ENCODE data around the gene SSBP3. TPM values are rescaled to one million over a fixed set of nuclear protein-coding genes. Genes with fewer than 3 reads are reported as not detected.

SSBP3 gene
- total and polyA plus RNA-seq, 2 experiments from 2014 or later, result 47.4 to 68.6 TPM

GRCh38 chr1:54272134-54272533, 134.1 kb downstream of the SSBP3 start:
- Histone ChIP-seq H3K27me3 (ENCODE audit: insufficient read depth) (no peaks in the 10 kb centered on the region), H4K20me1 (replicated peaks; ENCODE audit: insufficient read depth) (peaks cover 31% of the 10 kb centered on the region), H3K36me3 (ENCODE audit: insufficient read depth) (no peaks in the 10 kb centered on the region; the same call in 1 of the 2 replicates), H3K9me2 (ENCODE audit: insufficient read depth) (no peaks in the 10 kb centered on the region), H3K79me2 (replicated peaks; ENCODE audit: insufficient read depth) (peaks cover 86% of the 10 kb centered on the region), H3K4me1 (ENCODE audit: insufficient read depth) (peaks cover 37% of the 10 kb centered on the region), H3K4me2 (peak overlapping the region; percentile 66; the same call in 1 of the 2 replicates), H2AFZ (no peak overlapping the region), H3K4me3 (no peak overlapping the region), H3K27ac (ENCODE audit: low read depth) (no peak overlapping the region), H3F3A (replicated peaks; ENCODE audit: low read depth) (0 out of 2 replicates have a peak, but pooled peaks cover 5% of the 10 kb centered on the region)
- Mint-ChIP-seq H3K36me3 (ENCODE audit: low read depth) (peaks cover 10% of the 10 kb centered on the region; the same call in 2 of the 3 replicates), H3K9me3 (no peaks in the 10 kb centered on the region), H3K4me1 (peaks cover 50% of the 10 kb centered on the region), H3K4me3 (no peak overlapping the region), H3K27ac (no peak overlapping the region), H3K27me3 (ENCODE audit: insufficient read depth, low read depth, poor library complexity) (peaks cover 32% of the 10 kb centered on the region)
- DNase-seq (ENCODE audit: low spot score) (no peak), ATAC-seq (no peak)
- TF ChIP-seq ETS1 (IDR thresholded peaks at IDR 0.05), result no peak
- TF ChIP-seq POLR2AphosphoS5 (IDR thresholded peaks at IDR 0.05; ENCODE audit: low read depth), result no peak
- TF ChIP-seq ZNF114 (CRISPR knock-in tag; IDR thresholded peaks at IDR 0.05), result no peak
- TF ChIP-seq REST (IDR thresholded peaks at IDR 0.05; ENCODE audit: unreplicated experiment), result no peak
- TF ChIP-seq ZNF462 (CRISPR knock-in tag; IDR thresholded peaks at IDR 0.05), result no peak
- TF ChIP-seq EZH2 (IDR thresholded peaks at IDR 0.05; ENCODE audit: low read depth, unreplicated experiment), result no peak
- no peak for TF ChIP-seq STAT1 (IDR thresholded peaks at IDR 0.05; ENCODE audit: unreplicated experiment)
- TF ChIP-seq EZH2phosphoT487 (IDR thresholded peaks at IDR 0.05; ENCODE audit: unreplicated experiment), result no peak
- TF ChIP-seq NANOG (IDR thresholded peaks at IDR 0.05; ENCODE audit: borderline replicate concordance), result no peak
- TF ChIP-seq JUNB (IDR thresholded peaks at IDR 0.05; ENCODE audit: unreplicated experiment), result no peak
- TF ChIP-seq CREB1 (CRISPR knock-in tag; IDR thresholded peaks at IDR 0.05; ENCODE audit: low read depth), result no peak
- TF ChIP-seq CTCF (conservative IDR thresholded peaks at IDR 0.05; ENCODE audit: low read depth in 2 of 2), result no peak
- no peak for TF ChIP-seq ZNF331 (CRISPR knock-in tag; IDR thresholded peaks at IDR 0.05; ENCODE audit: low read depth)
